Cardiac muscle cell (in vitro differentiated cells and primary cell): ENCODE results near the gene GOLGB1. TPM values are rescaled to one million over a fixed set of nuclear protein-coding genes. Genes with fewer than 3 reads are reported as not detected.

Experiments used
- DNase-seq, 2 donors: peaks; one replicate each; pipeline versions ENCODE4 v3.0.0 to v3.0.0-alpha.2; 2010 to 2017; ENCODE audit warnings: low read depth in 1 of 2, low spot score in 1 of 2
- H3K27ac ChIP-seq: fragments of 200-600 bp; sonication (generic); 2 replicates; pipeline ENCODE4 v1.5.1; 2016
- H3K27me3 ChIP-seq: fragments of 200-600 bp; sonication (generic); 2 replicates; pipeline ENCODE4 v1.6.0; 2016; ENCODE audit warnings: control low read depth
- H3K36me3 ChIP-seq: fragments of 200-600 bp; sonication (generic); 2 replicates; pipeline ENCODE4 v1.5.1; 2016; ENCODE audit warnings: control low read depth
- H3K4me1 ChIP-seq: fragments of 200-600 bp; sonication (generic); 2 replicates; pipeline ENCODE4 v1.8.1; 2017; ENCODE audit warnings: low read depth, mild to moderate bottlenecking, mixed run types
- H3K4me3 ChIP-seq: fragments of 200-600 bp; sonication (generic); 2 replicates; pipeline ENCODE4 v1.5.1; 2016; ENCODE audit warnings: mild to moderate bottlenecking
- H3K9me3 ChIP-seq: fragments of 200-600 bp; sonication (generic); 2 replicates; pipeline ENCODE4 v1.5.1; 2017; ENCODE audit warnings: low read depth, mild to moderate bottlenecking, control low read depth
- CTCF ChIP-seq: IDR thresholded peaks from 2 replicates; pipeline ENCODE4 v1.5.1; 2012; ENCODE audit warnings: low read depth, mild to moderate bottlenecking, low read length
- polyA plus RNA-seq: library from polyadenylated mRNA; unstranded; fragments of >200 nt; fragmentation: Nextera tagmentation; extraction: Ambion mirVana; gene quantifications from 2 replicates; pipeline ENCODE4 v1.2.1, GENCODE V29; 2016
- total RNA-seq: library from RNA; depleted of rRNA; stranded (reverse); fragments of >200 nt; gene quantifications from 2 replicates; pipeline ENCODE4 v1.2.3, GENCODE V29; 2016

Gene GOLGB1
- total and polyA plus RNA-seq, 2 experiments from 2014 or later, result 46.1 to 48.8 TPM

GRCh38 chr3:121642601-121643314 lies 106.8 kb downstream of the GOLGB1 start:
- no peak for TF ChIP-seq CTCF
- no peaks in the 10 kb centered on the region for H3K36me3 ChIP-seq
- no peak overlapping the region for H3K27ac ChIP-seq
- no peaks in the 10 kb centered on the region for H3K4me1 ChIP-seq
- no peaks in the 10 kb centered on the region for H3K27me3 ChIP-seq
- DNase-seq, result no peak
- no peaks in the 10 kb centered on the region for H3K9me3 ChIP-seq
- H3K4me3 ChIP-seq, result no peak overlapping the region

DNA sequence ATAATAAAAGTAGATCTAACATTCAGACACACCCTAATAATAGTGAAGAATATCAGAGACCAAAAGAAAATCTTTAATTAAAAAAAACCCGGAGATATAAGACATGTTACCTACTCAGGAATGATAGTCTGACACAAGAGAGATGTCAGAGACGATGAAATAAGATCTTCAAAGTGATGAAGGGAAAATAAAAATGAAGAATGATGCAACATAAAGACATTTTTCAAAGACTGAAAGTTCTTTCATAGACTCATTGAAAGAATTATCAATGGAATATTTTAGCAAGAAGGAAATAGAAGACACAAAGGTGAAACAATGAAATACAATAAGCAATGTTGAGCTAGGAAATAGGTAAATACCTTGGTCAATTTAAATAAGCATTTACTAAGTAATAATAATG lies 108.4 kb downstream of the GOLGB1 start:
- H3K27me3 ChIP-seq, result no peaks in the 10 kb centered on the region
- no peak overlapping the region for H3K27ac ChIP-seq
- no peak for TF ChIP-seq CTCF
- H3K4me1 ChIP-seq, result no peaks in the 10 kb centered on the region
- DNase-seq, result no peak
- H3K4me3 ChIP-seq, result no peak overlapping the region
- no peaks in the 10 kb centered on the region for H3K36me3 ChIP-seq
- H3K9me3 ChIP-seq, result no peaks in the 10 kb centered on the region

DNA sequence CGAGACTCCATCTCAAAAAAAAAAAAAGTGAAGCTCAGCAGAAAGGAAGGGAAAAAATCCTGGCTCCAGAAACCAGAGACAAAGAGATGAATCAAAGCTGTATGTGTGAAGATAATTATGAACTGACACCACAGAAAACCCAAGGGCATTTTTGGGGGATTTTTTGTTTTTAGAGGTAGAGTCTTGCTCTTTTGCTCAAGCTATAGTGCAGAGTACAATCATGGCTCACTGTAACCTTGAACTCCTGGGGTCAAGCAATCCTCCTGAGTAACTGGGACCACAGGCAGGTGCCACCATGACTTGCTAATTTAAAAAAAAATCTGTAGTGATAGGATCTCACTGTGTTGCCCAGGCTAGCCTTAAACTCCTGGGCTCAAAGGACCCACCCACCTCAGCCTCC lies 111.6 kb downstream of the GOLGB1 start:
- H3K27me3 ChIP-seq, result no peaks in the 10 kb centered on the region
- H3K4me1 ChIP-seq, result no peaks in the 10 kb centered on the region
- no peak overlapping the region for H3K27ac ChIP-seq
- no peaks in the 10 kb centered on the region for H3K36me3 ChIP-seq
- no peak for DNase-seq
- no peak overlapping the region for H3K4me3 ChIP-seq
- TF ChIP-seq CTCF, result no peak
- no peaks in the 10 kb centered on the region for H3K9me3 ChIP-seq

- no peaks in the 10 kb centered on the region for H3K27me3 ChIP-seq
- H3K4me1 ChIP-seq, result peaks cover 24% of the 10 kb centered on the region
- DNase-seq, result no peak
- peak overlapping the region; percentile 79 for H3K27ac ChIP-seq
- no peaks in the 10 kb centered on the region for H3K9me3 ChIP-seq
- no peak overlapping the region for H3K4me3 ChIP-seq
- no peaks in the 10 kb centered on the region for H3K36me3 ChIP-seq
- no peak for TF ChIP-seq CTCF
Measured at GRCh38 chr3:121630355-121630754, 119.2 kb downstream of the GOLGB1 start.

DNA sequence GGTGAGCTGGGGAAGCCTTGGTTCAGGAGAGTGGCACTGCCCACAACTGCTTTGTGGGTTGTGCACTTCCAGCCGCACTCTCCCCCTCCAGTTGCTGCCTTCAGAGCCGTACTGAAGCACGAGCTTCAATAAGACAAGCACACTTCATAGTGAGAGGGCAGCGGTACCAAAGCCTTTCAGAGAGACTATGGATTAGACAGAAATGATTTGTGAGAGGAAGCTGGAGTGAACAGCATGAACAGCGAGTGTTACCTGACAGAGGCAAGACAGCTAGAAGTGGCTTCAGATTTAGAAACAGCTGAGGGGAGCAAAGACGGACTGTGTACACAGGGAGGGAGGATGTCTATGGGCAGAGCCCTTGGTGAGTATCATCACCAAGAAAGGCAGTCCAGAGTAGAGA lies 119.9 kb downstream of the GOLGB1 start:
- TF ChIP-seq CTCF, result no peak
- H3K27ac ChIP-seq, result peak overlapping the region; percentile 79
- peaks cover 28% of the 10 kb centered on the region for H3K4me1 ChIP-seq
- H3K36me3 ChIP-seq, result no peaks in the 10 kb centered on the region
- DNase-seq, result peak in 1 of 2 donors; percentile 81
- no peaks in the 10 kb centered on the region for H3K9me3 ChIP-seq
- H3K27me3 ChIP-seq, result no peaks in the 10 kb centered on the region
- no peak overlapping the region for H3K4me3 ChIP-seq
